Activated CD8-positive, alpha-beta memory T cell treated with anti-CD3 and anti-CD28 coated beads, Interleukin-2, amount 50 U/mL, for 48 hours (primary cell): ENCODE data around the gene HPCAL1.
A peak's percentile ranks its signal among the peaks of the same experiment; 100 is the strongest.

Source experiments
- DNase-seq: peaks from one replicate; pipeline ENCODE4 v3.0.0-alpha.2; 2020

The HPCAL1 gene

GRCh38 chr2:10304458-10305253, 2.0 kb downstream of the HPCAL1 start:
- DNase-seq: no peak

GRCh38 chr2:10305254-10305635, 2.5 kb downstream of the HPCAL1 start:
- no peak for DNase-seq

- DNase-seq: peak; percentile 70
These were observed 3.0 kb downstream of the HPCAL1 start for GRCh38 chr2:10305715-10306114.

- DNase-seq: no peak
These were observed 4.3 kb downstream of the HPCAL1 start for GRCh38 chr2:10306901-10307463.

GRCh38 chr2:10307561-10308156, 5.0 kb downstream of the HPCAL1 start:
- no peak for DNase-seq

- no peak for DNase-seq
These were observed 6.2 kb downstream of the HPCAL1 start for GRCh38 chr2:10308866-10309265.

- DNase-seq: no peak
These were observed 6.6 kb downstream of the HPCAL1 start for GRCh38 chr2:10309286-10309685.

DNA sequence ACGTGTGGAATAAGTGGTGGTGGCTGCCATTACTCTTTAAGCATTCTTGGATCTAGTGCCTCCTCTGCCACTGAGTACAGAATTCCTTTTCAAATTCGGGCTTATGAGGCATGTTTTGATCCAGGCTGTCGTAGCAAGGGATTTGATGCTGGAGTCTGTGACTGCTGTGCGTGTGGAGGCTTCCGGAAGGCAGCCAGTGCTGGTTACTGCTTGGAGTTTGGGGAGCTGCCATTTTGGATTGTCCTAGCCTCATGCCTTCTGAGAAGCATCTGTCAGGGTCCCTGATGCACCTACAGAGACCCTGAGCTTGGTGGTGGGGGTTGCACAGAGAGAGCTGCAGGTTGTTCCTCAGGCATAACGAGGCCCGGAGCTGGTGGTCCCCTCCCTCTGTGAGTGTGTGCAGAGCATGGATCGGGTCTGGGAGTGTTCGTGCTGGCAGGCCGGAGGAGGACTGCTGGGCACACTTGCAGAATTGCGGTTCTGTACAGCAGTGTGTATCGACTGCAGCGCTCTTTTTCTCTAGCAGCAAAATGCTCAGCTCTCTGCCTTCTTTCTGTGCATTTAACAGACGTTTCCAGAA, 7.7 kb downstream of the HPCAL1 start:
- DNase-seq: no peak

- no peak for DNase-seq
These were observed 9.0 kb downstream of the HPCAL1 start for GRCh38 chr2:10311736-10312135.

DNA sequence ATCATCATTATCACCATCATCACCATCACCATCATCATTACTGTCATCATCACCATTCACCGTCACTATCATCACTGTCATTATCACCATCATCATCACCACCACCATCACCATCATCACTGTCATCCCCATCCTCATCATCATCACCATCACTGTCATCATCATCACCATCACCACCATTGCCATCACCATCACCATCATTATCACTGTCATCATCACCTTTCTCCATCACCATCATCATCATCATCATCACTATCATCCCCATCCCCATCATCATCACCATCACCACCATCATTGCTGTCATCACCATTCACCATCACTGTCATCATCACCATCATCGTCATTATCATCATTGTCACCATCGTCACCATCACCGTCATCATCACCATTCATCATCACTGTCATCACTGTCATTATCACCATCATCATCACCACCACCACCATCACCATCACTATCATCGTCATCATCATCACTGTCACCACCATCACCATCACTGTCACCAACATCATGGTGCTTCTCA, 9.8 kb downstream of the HPCAL1 start:
- no peak for DNase-seq

DNA sequence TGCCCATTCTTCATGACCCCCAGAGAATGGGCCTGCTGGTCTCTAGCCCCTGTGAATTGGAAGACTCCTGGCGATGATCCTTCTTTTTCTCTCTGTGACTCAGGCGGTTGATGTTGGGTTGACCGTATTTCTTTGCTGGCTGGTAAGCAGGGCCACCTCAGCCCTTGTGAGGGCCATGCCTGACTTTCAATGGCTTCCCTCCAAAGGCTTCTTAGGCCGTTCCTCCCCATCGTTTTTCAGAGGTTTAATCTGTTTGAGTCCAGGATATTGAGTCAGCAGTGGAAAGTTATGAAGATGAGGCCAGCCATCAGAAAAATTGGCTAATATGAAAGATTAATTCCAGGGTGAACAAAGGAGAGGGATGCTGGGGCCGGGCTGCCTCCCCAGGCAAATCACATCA, 13.6 kb downstream of the HPCAL1 start:
- no peak for DNase-seq

DNA sequence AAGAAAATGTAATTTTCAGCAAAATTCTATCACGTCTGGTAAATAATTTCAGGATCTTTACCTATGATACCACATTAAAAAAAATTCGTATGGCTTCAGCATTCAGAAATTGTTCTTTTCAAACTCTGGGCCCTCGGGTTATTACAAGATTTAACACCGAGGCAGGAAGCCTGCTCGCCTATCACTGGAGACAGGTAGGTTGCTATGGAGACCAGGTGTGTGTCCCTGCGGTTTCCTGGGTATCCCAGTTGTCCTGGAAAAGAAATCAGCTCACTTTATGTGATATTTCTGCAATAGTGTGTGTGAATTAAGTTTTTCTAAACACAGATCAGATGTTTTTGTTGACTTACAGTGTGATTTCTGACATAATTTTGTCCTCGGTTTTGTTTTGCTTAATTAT, 14.2 kb downstream of the HPCAL1 start:
- no peak for DNase-seq

- no peak for DNase-seq
These were observed 14.9 kb downstream of the HPCAL1 start for GRCh38 chr2:10317646-10318045.

- no peak for DNase-seq
These were observed 15.6 kb downstream of the HPCAL1 start for GRCh38 chr2:10318345-10318744.

GRCh38 chr2:10319892-10320574, 17.3 kb downstream of the HPCAL1 start:
- no peak for DNase-seq

DNA sequence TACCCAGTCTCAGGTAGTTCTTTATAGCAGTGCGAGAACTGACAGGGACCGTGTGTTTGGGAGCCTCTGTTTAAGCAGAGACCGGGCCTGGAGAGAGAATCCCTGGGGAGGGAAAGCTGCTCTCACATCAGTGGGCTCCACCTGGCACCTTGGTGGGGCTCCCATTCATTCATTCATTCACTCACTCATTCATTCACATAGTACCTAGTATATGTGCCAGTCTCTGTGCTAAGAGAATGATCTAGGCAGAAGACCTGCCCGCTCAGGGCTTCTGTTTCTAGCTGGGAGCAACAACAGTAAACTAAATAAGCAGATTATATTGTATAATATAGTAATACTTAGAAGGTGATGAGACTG, 17.8 kb downstream of the HPCAL1 start:
- no peak for DNase-seq

DNA sequence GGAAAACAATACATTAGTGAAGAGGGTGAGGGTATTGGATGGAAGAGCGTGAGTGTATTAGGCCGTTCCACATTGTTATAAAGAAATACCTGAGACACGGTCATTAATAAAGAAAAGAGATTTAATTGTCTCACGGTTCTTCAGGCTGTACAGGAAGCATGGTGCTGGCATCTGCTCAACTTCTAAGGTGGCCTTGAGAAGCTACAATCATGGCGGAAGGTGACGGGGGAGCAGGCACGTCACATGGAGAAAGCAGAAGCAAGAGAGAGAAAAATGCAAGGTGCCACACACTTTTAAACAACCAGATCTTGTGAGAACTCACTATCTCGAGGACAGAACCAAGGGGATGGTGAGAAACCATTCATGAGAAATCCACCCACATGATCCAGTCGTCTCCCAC, 18.2 kb downstream of the HPCAL1 start:
- DNase-seq: no peak

DNA sequence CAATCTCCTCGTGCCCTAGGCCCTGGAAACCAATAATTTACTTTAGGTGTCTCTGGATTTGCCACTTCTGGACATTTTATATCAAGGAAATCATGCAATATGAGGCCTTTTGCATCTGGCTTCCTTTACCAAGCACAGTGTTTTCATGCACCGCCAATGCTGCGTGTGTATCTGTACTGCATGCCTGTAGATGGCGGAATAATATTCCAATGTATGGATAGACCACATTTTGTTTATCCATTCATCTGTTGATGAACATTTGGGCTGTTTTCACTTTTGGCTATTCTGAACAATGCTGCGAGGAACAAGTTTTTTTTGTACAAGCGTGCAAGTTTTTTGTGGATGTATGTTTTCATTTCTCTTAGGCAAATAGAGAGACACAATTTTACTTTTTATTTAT, 18.9 kb downstream of the HPCAL1 start:
- no peak for DNase-seq

- DNase-seq: no peak
These were observed 19.8 kb downstream of the HPCAL1 start for GRCh38 chr2:10322481-10322880.

DNA sequence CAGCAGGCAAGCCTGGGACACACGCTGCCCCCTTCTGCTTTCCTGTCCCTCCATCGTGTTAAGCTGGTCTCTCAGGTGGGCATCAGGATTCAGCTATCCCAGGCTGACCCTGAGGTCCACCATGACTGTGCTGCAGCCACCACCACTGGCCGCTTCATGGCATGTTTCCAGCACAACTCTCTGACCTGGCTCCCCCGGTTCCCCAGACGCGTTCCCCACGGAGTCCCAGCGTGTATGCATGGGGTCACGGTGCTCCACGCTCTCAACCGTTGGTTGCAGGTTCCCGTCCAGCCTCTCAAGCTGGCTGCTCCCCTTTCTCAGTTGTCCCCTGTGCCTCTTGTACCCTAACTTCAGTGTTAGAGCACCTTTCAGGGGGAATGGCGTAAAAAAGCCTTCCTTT, 20.3 kb downstream of the HPCAL1 start:
- no peak for DNase-seq

DNA sequence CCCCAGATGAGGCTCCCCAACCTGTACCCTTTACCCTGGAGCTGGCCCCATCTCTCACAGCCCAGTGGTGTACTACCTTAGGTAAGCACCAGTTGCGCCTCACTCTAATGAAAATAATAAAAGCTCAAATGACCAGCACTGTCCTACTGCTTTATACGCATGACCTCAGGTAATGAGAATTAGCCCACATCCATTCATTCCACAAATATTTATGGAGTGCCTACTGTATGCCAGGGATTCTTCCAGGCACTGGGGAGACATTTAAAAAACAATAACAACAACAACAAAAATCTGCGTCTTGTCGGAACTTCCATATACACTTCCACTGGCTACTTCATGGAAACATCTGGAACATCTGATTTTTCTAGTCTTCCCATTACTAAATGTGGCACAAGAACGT, 20.8 kb downstream of the HPCAL1 start:
- DNase-seq: no peak

DNA sequence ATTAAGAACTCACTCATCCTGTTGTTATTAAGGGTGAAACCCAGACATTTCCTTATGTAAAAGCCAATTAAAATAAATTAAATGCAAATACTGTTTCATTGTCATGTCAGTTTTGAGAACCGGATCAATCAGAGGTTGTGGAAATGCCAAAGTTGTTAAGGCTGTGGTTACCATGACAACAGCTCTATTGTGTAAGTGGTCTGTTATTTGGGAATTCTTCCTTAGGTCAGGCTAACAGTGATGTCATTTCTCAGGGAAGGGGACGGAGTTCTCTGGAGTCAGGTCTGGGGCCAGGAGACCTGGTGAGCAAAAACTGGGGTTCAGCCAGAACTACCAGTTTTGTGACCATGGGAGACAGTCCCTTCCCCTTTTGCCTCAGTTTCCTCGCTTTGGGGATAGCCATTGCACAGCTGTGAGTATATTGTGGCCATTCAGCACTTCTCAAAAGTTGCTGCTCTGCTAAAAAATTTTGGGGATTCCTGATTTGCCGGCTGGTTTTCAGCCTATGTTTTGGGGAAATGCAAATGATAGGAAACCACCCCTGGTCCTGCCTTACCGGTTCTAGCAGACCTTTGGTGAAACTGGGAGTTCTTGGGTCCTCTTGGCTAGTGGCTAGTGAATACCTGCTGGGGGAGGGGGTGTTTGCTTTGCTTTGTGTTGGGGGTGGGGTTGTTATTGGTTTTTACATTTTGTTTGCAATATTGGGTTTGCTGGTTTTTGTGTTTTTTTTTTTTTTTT, 21.6 kb downstream of the HPCAL1 start:
- no peak for DNase-seq
